Activated T-helper 2 cell treated with anti-CD3 and anti-CD28 coated beads, Interferon-gamma antibody, Interleukin-2, Interleukin-4, amounts not matched to agents 10 μg/mL and 5 μg/mL and 100 μg/mL, durations not matched to agents 14 hours and 24 hours and 36 hours (primary cell): ENCODE measurements around the gene GIPC1. TPM values are rescaled to one million over a fixed set of nuclear protein-coding genes. Genes with fewer than 3 reads are reported as not detected.
"Not testable (repeated sequence)": the region's sequence is repeated elsewhere in the genome, so short reads cannot be mapped to it uniquely, and the experiment has no call there.

Experiments used
- DNase-seq: peaks from one replicate; pipeline ENCODE4 v3.0.0; 2021; ENCODE audit warnings: low spot score
- H3K27ac Mint-ChIP-seq: one replicate; pipeline ENCODE4 v1.8.0; 2021; ENCODE audit warnings: mixed read lengths
- H3K27me3 Mint-ChIP-seq: one replicate; pipeline ENCODE4 v1.8.0; 2021; ENCODE audit warnings: low read depth, mixed read lengths
- H3K36me3 Mint-ChIP-seq: one replicate; pipeline ENCODE4 v1.8.0; 2021; ENCODE audit warnings: low read depth, mixed read lengths
- H3K4me1 Mint-ChIP-seq: one replicate; pipeline ENCODE4 v1.8.0; 2021; ENCODE audit warnings: low read depth, mixed read lengths
- H3K4me3 Mint-ChIP-seq: one replicate; pipeline ENCODE4 v1.8.0; 2021; ENCODE audit warnings: low read depth, mild to moderate bottlenecking, moderate library complexity, mixed read lengths
- H3K9me3 Mint-ChIP-seq: one replicate; pipeline ENCODE4 v1.8.0; 2021; ENCODE audit warnings: mixed read lengths
- intact Hi-C: fragments of 100-400 bp; cut with micrococcal nuclease; formaldehyde crosslinking; loops from one replicate; pipeline ENCODE4 v1.15.1; 2023
- total RNA-seq: library from RNA; stranded (reverse); gene quantifications from 2 replicates; pipeline ENCODE4 v1.2.3, GENCODE V29; 2022

Gene GIPC1
- 39.2 and 40.1 TPM in 2 replicates for total RNA-seq

GRCh38 chr19:14496029-14496833 is at the start of gene GIPC1:
GIPC1 (minus strand) TSS chr19:14496127; CDS start chr19:14482976, 13,151 bp downstream.
- Mint-ChIP-seq H3K36me3 (peaks cover 4% of the 10 kb centered on the region), H3K4me1 (peaks cover 12% of the 10 kb centered on the region), H3K4me3 (peak within 1 kb of the TSS; percentile 77), H3K9me3 (no peaks in the 10 kb centered on the region), H3K27me3 (no peaks in the 10 kb centered on the region), H3K27ac (peak within 1 kb of the TSS; percentile 33)
- DNase-seq = peak; percentile 82
- intact Hi-C loops = no loop called here

- intact Hi-C loops = no loop called here
- no peak for DNase-seq
- H3K27ac Mint-ChIP-seq = no peak overlapping the region
- no peaks in the 10 kb centered on the region for H3K9me3 Mint-ChIP-seq
- peaks cover 14% of the 10 kb centered on the region for H3K36me3 Mint-ChIP-seq
- no peak overlapping the region for H3K4me3 Mint-ChIP-seq
- no peaks in the 10 kb centered on the region for H3K27me3 Mint-ChIP-seq
- H3K4me1 Mint-ChIP-seq = peaks cover 10% of the 10 kb centered on the region
These were observed 49.8 kb upstream of the GIPC1 start for GRCh38 chr19:14545716-14546082.

GRCh38 chr19:14544977-14545715 is 49.2 kb upstream of the GIPC1 start:
- intact Hi-C loops = no loop called here
- Mint-ChIP-seq H3K4me3 (no peak overlapping the region), H3K4me1 (peaks cover 6% of the 10 kb centered on the region), H3K27ac (no peak overlapping the region), H3K9me3 (no peaks in the 10 kb centered on the region), H3K36me3 (peaks cover 14% of the 10 kb centered on the region), H3K27me3 (no peaks in the 10 kb centered on the region)
- DNase-seq = no peak

GRCh38 chr19:14544047-14544446 is 48.1 kb upstream of the GIPC1 start:
- Mint-ChIP-seq H3K27ac (no peak overlapping the region), H3K27me3 (no peaks in the 10 kb centered on the region), H3K9me3 (no peaks in the 10 kb centered on the region), H3K4me1 (peaks cover 4% of the 10 kb centered on the region), H3K36me3 (peaks cover 17% of the 10 kb centered on the region), H3K4me3 (no peak overlapping the region)
- intact Hi-C loops = no loop called here
- DNase-seq = no peak

GRCh38 chr19:14542711-14543328 is 46.9 kb upstream of the GIPC1 start:
- intact Hi-C loops = no loop called here
- no peak overlapping the region for H3K4me3 Mint-ChIP-seq
- DNase-seq = no peak
- no peaks in the 10 kb centered on the region for H3K9me3 Mint-ChIP-seq
- H3K27ac Mint-ChIP-seq = no peak overlapping the region
- H3K27me3 Mint-ChIP-seq = no peaks in the 10 kb centered on the region
- H3K4me1 Mint-ChIP-seq = peaks cover 4% of the 10 kb centered on the region
- H3K36me3 Mint-ChIP-seq = peaks cover 10% of the 10 kb centered on the region

GRCh38 chr19:14541979-14542378 is 46.1 kb upstream of the GIPC1 start:
- H3K9me3 Mint-ChIP-seq, DNase-seq, H3K27ac Mint-ChIP-seq, H3K4me1 Mint-ChIP-seq, intact Hi-C loops, H3K4me3 Mint-ChIP-seq, H3K27me3 Mint-ChIP-seq: not testable (repeated sequence)
- H3K36me3 Mint-ChIP-seq = peaks cover 10% of the 10 kb centered on the region

GRCh38 chr19:14540741-14541525 is 45.0 kb upstream of the GIPC1 start:
- intact Hi-C loops = no loop called here
- no peak overlapping the region for H3K4me3 Mint-ChIP-seq
- peaks cover 7% of the 10 kb centered on the region for H3K4me1 Mint-ChIP-seq
- DNase-seq = no peak
- no peak overlapping the region for H3K27ac Mint-ChIP-seq
- no peaks in the 10 kb centered on the region for H3K9me3 Mint-ChIP-seq
- H3K36me3 Mint-ChIP-seq = peaks cover 10% of the 10 kb centered on the region
- H3K27me3 Mint-ChIP-seq = no peaks in the 10 kb centered on the region

GRCh38 chr19:14536926-14537692 is 41.2 kb upstream of the GIPC1 start:
- intact Hi-C loops = no loop called here
- peaks cover 15% of the 10 kb centered on the region for H3K36me3 Mint-ChIP-seq
- DNase-seq = peak; percentile 56
- no peak overlapping the region for H3K4me3 Mint-ChIP-seq
- peaks cover 11% of the 10 kb centered on the region for H3K4me1 Mint-ChIP-seq
- no peak overlapping the region for H3K27ac Mint-ChIP-seq
- no peaks in the 10 kb centered on the region for H3K9me3 Mint-ChIP-seq
- no peaks in the 10 kb centered on the region for H3K27me3 Mint-ChIP-seq

- DNase-seq = no peak
- H3K4me1 Mint-ChIP-seq = peaks cover 20% of the 10 kb centered on the region
These were observed 37.5 kb upstream of the GIPC1 start for GRCh38 chr19:14533450-14533849.

GRCh38 chr19:14530506-14530905 is 34.6 kb upstream of the GIPC1 start:
- Mint-ChIP-seq H3K4me3 (peak overlapping the region; percentile 95), H3K4me1 (peaks cover 17% of the 10 kb centered on the region), H3K9me3 (no peaks in the 10 kb centered on the region), H3K27me3 (no peaks in the 10 kb centered on the region), H3K27ac (peak overlapping the region; percentile 33), H3K36me3 (peaks cover 4% of the 10 kb centered on the region)
- intact Hi-C loops = no loop called here
- no peak for DNase-seq

More at GRCh38 chr19:14533450-14533849, 37.5 kb upstream of the GIPC1 start:
- H3K9me3 Mint-ChIP-seq = no peaks in the 10 kb centered on the region
- no peak overlapping the region for H3K4me3 Mint-ChIP-seq
- H3K27ac Mint-ChIP-seq = peak overlapping the region; percentile 24
- H3K27me3 Mint-ChIP-seq = no peaks in the 10 kb centered on the region
- intact Hi-C loops = no loop called here
- H3K36me3 Mint-ChIP-seq = peaks cover 4% of the 10 kb centered on the region

- peak overlapping the region; percentile 97 for H3K27ac Mint-ChIP-seq
- H3K27me3 Mint-ChIP-seq = no peaks in the 10 kb centered on the region
- H3K4me3 Mint-ChIP-seq = peak overlapping the region; percentile 95
- no peaks in the 10 kb centered on the region for H3K9me3 Mint-ChIP-seq
- H3K36me3 Mint-ChIP-seq = peaks cover 4% of the 10 kb centered on the region
- intact Hi-C loops = no loop called here
- peaks cover 17% of the 10 kb centered on the region for H3K4me1 Mint-ChIP-seq
- DNase-seq = no peak
These were observed 34.0 kb upstream of the GIPC1 start for GRCh38 chr19:14530005-14530348.
